GM12865 (cell line): Measurements from ENCODE around the gene NMT1.
A peak's percentile ranks its signal among the peaks of the same experiment; 100 is the strongest.

Experiments used
- DNase-seq: peaks from one replicate; pipeline ENCODE4 v3.0.0; 2010; ENCODE audit warnings: low read depth
- H3K4me3 ChIP-seq: 2 replicates; pipeline ENCODE4 v1.5.1; 2011; ENCODE audit warnings: mild to moderate bottlenecking, low read depth, low read length, control low read depth
- CTCF ChIP-seq: IDR thresholded peaks from 2 replicates; pipeline ENCODE4 v1.5.1; 2011; ENCODE audit warnings: low read length, control low read depth, low read depth, inconsistent platforms; ENCODE audit not compliant: insufficient read depth; ENCODE audit errors: missing control alignments

NMT1 gene

GRCh38 chr17:45061606-45062205, 589 bp downstream of the NMT1 start:
- peak overlapping the region; percentile 94 for H3K4me3 ChIP-seq
- TF ChIP-seq CTCF, result no peak
- DNase-seq, result no peak

GRCh38 chr17:45063198-45063597, 2.1 kb downstream of the NMT1 start:
- TF ChIP-seq CTCF, result no peak
- peak overlapping the region; percentile 94 for H3K4me3 ChIP-seq
- peak; percentile 75 for DNase-seq

GRCh38 chr17:45067637-45068036, 6.5 kb downstream of the NMT1 start:
- no peak for TF ChIP-seq CTCF
- no peak for DNase-seq

GRCh38 chr17:45070001-45070400, 8.9 kb downstream of the NMT1 start:
- DNase-seq, result no peak
- H3K4me3 ChIP-seq, result no peak overlapping the region
- TF ChIP-seq CTCF, result no peak

More at GRCh38 chr17:45067637-45068036, 6.5 kb downstream of the NMT1 start:
- no peak overlapping the region for H3K4me3 ChIP-seq

GRCh38 chr17:45070809-45071208, 9.7 kb downstream of the NMT1 start:
- H3K4me3 ChIP-seq, result no peak overlapping the region
- TF ChIP-seq CTCF, result no peak

GRCh38 chr17:45073414-45074070, 12.4 kb downstream of the NMT1 start:
- no peak for TF ChIP-seq CTCF
- H3K4me3 ChIP-seq, result no peak overlapping the region
- no peak for DNase-seq

More at GRCh38 chr17:45070809-45071208, 9.7 kb downstream of the NMT1 start:
- no peak for DNase-seq
